ENCODE data around the gene ARID3B.

ARID3B gene
- long read RNA-seq, full-length matches to known transcripts, result 12 of 22 reads
- long read RNA-seq, partial matches to known transcripts, result 3 of 22 reads
- long read RNA-seq, other reads (novel, unspliced or antisense), result 7 of 22 reads

- Histone ChIP-seq H3K27me3 (ENCODE audit: insufficient read depth, poor library complexity, severe bottlenecking) (no peaks in the 10 kb centered on the region), H3K27ac (replicated peaks) (peak within 1 kb of the TSS; percentile 89), H3K4me3 (replicated peaks; ENCODE audit: insufficient read depth, low read length) (peak within 1 kb of the TSS; percentile 92)
- TF ChIP-seq POLR2AphosphoS5 (IDR thresholded peaks at IDR 0.05; ENCODE audit: low read depth) (peak; percentile 88), SPI1 (IDR thresholded peaks at IDR 0.05; ENCODE audit: borderline replicate concordance, low read depth) (peak; percentile 82), CTCF (IDR thresholded peaks at IDR 0.05; ENCODE audit: insufficient read depth, low read length) (no peak), GABPA (IDR thresholded peaks at IDR 0.05; ENCODE audit: low read depth) (peak; percentile 90), REST (IDR thresholded peaks at IDR 0.05; ENCODE audit: insufficient replicate concordance, low read depth) (no peak)
- DNase-seq (ENCODE audit: low read depth in 1 of 2, low spot score in 1 of 2), result peak; percentile 98
These were observed at the start of gene ARID3B for GRCh38 chr15:74540761-74541493. Gene ARID3B, plus strand, starts transcription at chr15:74541220. Its CDS starts 2,717 bp downstream, at chr15:74543937.

- DNase-seq (ENCODE audit: low read depth in 1 of 2, low spot score in 1 of 2), result no peak
- Histone ChIP-seq H3K27ac (replicated peaks) (no peak overlapping the region), H3K27me3 (ENCODE audit: insufficient read depth, poor library complexity, severe bottlenecking) (no peaks in the 10 kb centered on the region), H3K4me3 (replicated peaks; ENCODE audit: insufficient read depth, low read length) (no peak overlapping the region)
- no peak for TF ChIP-seq POLR2AphosphoS5 (IDR thresholded peaks at IDR 0.05; ENCODE audit: low read depth)
These were observed 44.4 kb upstream of the ARID3B start for GRCh38 chr15:74496648-74497047.

- no peak for DNase-seq (ENCODE audit: low read depth in 1 of 2, low spot score in 1 of 2)
- Histone ChIP-seq H3K27me3 (ENCODE audit: insufficient read depth, poor library complexity, severe bottlenecking) (no peaks in the 10 kb centered on the region), H3K4me3 (replicated peaks; ENCODE audit: insufficient read depth, low read length) (no peak overlapping the region), H3K27ac (replicated peaks) (no peak overlapping the region)
- TF ChIP-seq REST (IDR thresholded peaks at IDR 0.05; ENCODE audit: insufficient replicate concordance, low read depth) (no peak), SPI1 (IDR thresholded peaks at IDR 0.05; ENCODE audit: borderline replicate concordance, low read depth) (no peak), GABPA (IDR thresholded peaks at IDR 0.05; ENCODE audit: low read depth) (no peak), CTCF (IDR thresholded peaks at IDR 0.05; ENCODE audit: insufficient read depth, low read length) (no peak), POLR2AphosphoS5 (IDR thresholded peaks at IDR 0.05; ENCODE audit: low read depth) (no peak)
These were observed 43.4 kb upstream of the ARID3B start for GRCh38 chr15:74497584-74497983.

GRCh38 chr15:74499366-74499765 is 41.7 kb upstream of the ARID3B start:
- H3K27ac ChIP-seq (replicated peaks), result no peak overlapping the region
- no peak overlapping the region for H3K4me3 ChIP-seq (replicated peaks; ENCODE audit: insufficient read depth, low read length)
- no peaks in the 10 kb centered on the region for H3K27me3 ChIP-seq (ENCODE audit: insufficient read depth, poor library complexity, severe bottlenecking)
- no peak for DNase-seq (ENCODE audit: low read depth in 1 of 2, low spot score in 1 of 2)
- TF ChIP-seq SPI1 (IDR thresholded peaks at IDR 0.05; ENCODE audit: borderline replicate concordance, low read depth), result no peak
- no peak for TF ChIP-seq CTCF (IDR thresholded peaks at IDR 0.05; ENCODE audit: insufficient read depth, low read length)
- no peak for TF ChIP-seq GABPA (IDR thresholded peaks at IDR 0.05; ENCODE audit: low read depth)
- no peak for TF ChIP-seq REST (IDR thresholded peaks at IDR 0.05; ENCODE audit: insufficient replicate concordance, low read depth)
- TF ChIP-seq POLR2AphosphoS5 (IDR thresholded peaks at IDR 0.05; ENCODE audit: low read depth), result no peak

Data from HL-60 (cell line).